GM18508 (cell line): ENCODE results near the gene LMO7.
"Not testable (repeated sequence)": the region's sequence is repeated elsewhere in the genome, so short reads cannot be mapped to it uniquely, and the experiment has no call there.

ENCODE experiments used
- ATAC-seq: cut with Tn5 transposase; IDR thresholded peaks from one replicate; pipeline ENCODE4 v1.9.1; 2021; ENCODE audit warnings: moderate number of reproducible peaks; ENCODE audit not compliant: insufficient read depth, unreplicated experiment

LMO7 gene

DNA sequence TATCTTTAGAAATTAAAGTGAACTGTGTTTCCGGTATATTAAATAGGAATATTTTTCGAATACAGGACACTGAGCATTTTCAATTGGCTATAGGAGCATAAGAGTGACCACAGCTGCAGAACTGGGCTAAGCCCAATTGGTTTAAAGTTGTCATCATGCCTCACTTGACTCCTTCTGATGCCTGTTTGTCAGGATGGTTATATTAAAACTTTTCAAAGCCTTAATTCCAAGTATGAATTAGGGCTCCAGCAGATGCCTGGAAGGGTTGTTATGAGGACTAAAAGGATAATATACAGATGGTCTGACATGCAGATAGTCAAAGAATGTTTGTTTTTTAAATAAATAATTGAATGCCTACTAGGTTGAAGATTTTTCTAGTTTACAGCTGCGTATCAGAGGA lies 100.0 kb downstream of the LMO7 start:
- ATAC-seq: no peak

DNA sequence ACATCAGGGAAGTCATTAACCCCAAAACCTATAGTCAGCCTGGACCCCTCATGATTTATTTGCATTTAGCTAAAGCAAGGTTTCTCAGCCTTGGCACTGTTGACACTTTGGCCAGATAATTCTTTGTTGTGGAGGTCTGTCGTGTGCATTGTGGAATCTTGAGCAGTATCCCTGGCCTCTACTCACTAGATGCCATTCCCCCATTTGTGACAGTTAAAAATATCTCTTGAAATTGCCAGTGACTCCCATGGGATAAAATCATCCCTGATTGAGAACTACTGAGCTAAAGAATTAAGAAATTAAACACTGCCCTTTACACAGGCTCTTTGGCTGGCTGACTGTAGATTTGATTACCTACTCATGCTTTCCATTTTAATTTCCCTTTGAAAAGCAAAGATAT lies 102.7 kb downstream of the LMO7 start:
- no peak for ATAC-seq

DNA sequence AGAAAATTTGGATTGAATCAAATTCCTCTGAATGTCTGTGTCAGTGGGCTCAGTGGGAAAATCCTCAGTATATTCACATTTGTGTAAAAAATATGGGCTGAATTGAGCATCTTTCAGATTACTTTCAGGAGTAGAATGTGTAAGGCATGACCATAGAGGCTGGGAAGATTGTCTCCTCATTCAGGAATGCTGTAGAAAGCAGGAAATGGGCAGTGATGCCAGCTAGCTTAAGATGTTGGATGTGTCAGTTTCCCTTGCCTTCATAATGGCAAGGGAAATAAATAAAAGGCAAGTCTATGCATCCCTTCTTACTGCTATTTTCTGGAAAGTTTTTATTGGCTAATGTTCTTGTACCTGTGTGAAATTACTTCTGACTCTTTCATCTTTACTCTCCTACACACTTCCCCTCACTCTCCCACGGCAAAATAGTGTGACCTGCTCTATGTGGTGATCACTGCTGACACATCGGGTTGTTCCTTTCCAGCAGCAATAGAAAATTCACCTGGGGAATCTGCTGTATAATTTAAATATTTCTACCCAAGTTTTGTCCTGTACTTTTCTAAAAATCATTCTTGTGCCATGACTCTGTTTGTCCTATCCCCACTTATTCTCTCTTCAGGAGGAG lies 103.2 kb downstream of the LMO7 start:
- no peak for ATAC-seq

DNA sequence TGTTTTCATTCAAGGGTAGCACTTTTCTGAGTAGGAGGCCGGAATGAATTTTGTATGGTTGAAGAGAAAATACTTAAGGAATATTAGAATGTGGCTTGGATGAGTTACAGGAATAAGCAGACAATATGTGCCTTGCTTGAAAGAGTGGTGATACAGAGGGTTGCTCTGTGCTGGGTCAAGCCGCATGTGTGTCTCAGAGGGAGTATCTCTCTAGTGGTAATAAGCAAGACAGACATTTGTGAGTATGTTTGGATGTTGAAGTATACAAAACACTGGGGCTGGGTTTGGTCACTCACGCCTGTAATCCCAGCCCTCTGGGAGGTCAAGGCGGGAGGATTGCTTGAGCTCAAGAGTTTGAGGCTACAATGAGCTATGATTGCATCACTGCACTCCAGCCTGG lies 103.9 kb downstream of the LMO7 start:
- ATAC-seq: no peak

DNA sequence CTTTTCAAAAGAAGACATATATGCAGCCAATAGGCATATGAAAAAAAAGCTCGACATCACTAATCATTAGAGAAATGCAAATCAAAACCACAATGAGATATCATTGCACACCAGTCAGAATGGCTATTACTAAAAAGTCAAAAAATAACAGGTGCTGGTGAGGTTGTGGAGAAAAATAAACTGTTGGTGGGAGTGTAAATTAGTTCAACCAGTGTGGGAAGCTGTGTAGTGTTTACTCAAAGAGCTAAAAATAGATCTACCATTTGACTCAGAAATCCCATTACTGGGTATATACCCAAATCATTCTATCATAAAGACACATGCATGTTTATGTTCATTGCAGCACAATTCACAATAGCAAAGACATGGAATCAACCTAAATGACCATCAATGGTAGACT lies 106.9 kb downstream of the LMO7 start:
- ATAC-seq: not testable (repeated sequence)

DNA sequence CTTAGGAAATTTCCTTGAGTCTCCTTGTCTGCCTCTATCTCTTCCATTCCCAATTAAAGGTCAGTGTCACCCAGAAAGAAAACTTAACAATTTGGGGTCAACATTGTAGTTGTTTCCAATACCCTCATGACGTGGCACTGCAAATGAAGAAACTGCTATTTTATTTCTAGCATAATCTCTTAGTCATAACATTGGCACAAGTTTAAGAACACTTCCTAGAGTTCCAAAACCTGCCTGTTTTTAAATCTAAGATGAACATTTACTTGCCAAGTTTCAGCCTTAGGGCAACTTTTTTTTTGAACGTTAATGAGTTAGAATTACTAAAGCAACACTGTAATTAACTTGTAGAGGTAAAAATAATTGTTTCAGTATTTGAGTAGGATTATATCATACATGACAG lies 108.0 kb downstream of the LMO7 start:
- no peak for ATAC-seq

DNA sequence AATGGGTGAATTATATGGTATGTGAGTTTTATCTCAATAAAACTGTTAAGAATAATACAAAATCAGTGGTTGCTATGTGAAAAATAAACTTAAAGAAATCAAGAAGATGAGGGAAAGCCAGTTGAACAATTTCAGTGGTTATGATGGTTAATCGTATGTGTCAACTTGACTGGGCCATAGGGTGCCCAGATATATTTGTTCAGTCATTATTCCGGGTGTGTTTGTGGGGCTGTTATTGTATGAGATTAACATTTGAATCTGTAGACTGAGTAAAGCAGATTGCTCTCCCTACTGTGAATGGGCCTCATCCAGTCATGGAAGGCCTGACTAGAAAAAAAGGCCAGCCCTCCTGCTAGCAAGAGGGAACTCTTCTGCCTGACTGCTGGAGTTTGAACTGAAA lies 109.3 kb downstream of the LMO7 start:
- no peak for ATAC-seq

DNA sequence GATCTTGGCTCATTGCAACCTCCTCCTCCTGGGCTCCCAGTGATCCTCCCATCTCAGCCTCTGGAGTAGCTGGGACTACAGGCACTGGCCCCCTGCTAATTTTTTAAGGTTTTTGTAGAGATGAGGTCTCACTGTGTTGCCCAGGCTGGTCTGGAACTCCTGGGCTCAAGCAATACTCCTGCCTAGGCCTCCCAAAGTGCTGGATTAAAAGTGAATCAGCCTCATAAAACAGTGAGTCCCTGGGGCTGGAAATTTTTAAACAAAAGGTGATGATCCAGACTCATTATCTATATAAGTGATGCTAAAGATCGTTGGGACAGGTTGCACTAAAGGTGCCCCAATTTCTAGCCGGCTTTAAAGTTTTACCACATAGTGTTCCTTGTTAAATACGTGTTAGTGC lies 112.7 kb downstream of the LMO7 start:
- no peak for ATAC-seq

DNA sequence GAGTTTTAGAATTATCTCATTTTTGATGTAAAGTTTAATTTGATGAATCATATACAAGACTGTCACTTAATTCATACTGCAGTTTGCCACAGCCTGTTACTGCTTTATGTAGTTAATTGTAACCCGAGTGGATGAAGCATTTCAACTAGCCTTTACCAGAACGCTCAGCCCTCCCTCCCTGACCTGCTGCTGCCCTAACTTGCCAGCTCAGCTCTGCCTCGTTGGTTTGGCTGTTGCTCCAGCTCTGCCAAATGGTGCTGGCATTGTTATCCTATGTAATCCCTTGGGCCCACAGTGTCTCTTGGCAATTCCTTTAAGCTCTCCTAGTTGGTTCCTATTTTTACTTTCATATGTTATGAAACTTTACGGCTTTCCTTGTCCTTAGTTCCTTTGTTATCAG lies 113.3 kb downstream of the LMO7 start:
- no peak for ATAC-seq

DNA sequence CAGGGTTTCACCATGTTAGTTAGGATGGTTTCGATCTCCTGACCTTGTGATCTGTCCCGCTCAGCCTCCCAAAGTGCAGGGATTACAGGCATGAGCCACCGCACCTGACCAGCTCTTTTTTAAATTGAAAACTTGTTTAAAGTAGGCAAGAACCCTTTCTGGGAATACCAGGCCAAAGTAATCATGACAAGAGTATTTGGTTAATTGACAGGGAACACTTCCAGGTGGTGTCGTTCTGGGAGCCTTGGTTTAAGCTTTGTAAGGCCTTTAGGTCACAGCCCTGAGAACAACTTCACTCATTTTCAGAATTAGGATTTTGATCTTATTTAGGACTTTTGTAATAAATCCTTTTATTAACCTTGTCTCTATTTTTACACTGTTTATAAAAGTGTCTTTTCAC lies 115.2 kb downstream of the LMO7 start:
- ATAC-seq: no peak

DNA sequence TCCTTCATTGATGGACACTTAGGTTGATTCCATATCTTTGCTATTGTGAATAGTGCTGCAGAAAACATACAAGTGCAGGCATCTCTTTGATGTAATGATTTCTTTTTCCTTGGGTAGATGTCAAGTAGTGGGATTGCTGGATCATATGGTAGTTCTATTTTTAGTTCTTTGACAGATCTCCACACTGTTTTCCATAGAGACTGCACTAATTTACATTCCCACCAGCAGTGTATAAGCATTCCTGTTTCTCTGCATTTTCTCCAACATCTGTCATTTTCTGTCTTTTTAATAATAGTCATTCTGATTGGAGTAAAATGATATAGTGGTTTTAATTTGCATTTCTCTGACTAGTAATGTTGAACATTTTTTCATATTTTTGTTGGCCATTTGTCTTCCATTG lies 116.7 kb downstream of the LMO7 start:
- no peak for ATAC-seq

DNA sequence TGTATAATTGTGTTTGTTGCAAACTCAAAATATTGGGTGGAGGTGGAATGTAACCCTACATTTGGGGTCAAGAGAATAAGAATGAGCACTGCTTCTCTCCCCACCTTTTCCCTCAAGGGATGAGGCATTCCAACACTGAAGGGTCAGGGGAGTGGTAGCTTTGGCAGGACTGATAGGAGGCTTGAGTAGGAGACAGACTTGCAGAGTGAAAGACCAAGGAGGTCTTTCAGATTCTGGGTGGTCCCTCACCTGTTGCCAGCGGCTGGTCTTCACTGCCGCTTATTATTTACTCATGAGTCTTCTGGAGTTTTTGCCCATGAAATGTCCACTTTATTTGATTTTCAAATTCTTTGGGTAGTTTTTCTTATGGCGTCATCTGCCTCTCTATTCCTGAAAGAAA lies 118.8 kb downstream of the LMO7 start:
- no peak for ATAC-seq

DNA sequence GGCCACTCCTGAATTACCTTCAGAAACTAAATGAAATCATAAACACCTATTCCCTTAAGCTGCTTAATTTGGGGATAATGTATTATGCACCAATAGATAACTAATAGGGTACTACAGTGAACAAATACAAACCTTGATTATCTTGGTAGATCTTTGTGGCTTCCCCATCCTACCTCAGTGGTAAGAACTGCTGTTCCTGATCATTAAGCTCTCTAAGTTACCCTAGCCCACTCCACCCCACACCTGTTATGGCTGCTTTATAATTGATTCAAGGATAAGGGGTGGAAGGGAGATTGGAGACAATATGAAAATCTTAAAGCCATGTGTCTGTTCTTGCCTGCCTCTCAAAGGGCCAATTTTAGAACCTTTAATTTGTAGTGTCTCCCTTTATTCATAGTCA lies 121.2 kb downstream of the LMO7 start:
- no peak for ATAC-seq

DNA sequence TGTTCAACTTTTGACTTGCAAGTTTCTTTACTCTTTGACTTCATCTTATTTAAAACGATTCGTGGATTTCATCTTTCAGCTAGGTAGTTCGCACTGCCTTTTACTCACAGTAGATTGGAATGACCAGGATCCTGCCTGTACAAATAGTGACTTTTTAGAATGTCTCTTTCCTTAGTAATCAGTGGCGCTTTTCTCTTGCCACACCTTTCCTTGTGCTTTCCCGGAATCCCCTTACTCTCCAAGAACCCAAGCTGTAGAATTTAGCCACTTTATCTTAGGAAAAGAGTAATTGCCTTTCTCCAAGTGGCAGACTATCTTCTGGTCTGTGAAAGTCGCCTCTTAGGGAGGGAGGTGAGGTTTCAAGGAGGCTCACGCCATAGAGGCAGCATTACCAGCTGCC lies 123.4 kb downstream of the LMO7 start:
- no peak for ATAC-seq

DNA sequence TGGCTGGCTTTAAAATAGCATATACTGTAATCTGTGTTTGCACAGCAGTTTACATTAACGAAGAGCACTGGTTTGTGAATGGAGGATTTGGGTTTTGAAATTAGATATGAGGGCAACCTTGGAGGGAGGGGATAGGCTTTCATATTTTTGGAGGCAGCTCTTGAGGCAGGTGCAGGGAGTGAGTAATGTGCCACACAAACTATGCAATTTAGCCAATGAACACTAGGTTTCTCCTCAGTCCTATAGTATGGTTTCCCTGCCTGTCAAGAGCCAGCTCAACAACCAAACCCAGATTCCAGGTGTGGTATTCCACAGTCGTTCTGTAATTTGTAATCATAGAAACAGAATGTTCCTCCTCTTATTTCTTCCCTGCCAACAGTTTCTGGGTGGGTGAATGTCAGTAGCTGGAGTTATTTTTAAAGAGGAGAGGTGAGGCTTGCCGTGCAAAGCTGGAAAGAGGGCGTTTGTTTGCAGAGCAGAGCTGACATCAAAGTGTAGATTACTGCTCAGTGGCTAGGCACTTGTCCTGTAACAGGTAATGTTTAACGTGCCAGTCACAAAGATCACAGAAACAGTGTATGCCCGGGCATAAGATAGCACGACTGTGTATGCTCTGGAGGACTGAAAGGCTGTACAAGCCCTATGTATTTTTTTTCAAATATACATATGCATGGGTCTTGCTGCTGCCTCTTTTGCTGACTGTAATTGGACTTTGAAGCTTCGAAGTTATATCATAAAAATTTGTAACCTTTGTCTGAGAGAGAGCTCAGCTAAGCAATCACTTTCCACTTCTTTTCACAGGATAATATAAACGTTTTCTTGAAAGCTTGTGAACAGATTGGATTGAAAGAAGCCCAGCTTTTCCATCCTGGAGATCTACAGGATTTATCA lies 124.2 kb downstream of the LMO7 start:
- ATAC-seq: peak; percentile 49

DNA sequence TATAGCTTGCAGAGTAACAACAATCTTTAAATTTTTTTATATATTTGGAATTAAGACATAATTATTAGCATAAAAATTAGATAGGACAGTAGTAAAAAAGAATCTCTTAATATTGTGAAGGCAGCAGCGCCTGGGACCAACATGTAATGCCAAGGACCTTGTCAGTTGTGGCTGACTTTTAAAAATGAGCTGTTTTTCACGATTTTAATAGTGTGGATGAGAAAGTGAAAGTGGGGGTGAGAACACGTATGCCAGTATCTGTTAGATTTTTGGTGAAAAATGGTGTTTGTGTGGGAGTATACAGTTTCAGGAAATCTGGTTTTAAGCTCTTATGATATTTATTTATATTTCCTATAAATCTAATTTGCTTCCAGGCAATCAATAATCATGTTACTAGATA lies 125.2 kb downstream of the LMO7 start:
- ATAC-seq: no peak

DNA sequence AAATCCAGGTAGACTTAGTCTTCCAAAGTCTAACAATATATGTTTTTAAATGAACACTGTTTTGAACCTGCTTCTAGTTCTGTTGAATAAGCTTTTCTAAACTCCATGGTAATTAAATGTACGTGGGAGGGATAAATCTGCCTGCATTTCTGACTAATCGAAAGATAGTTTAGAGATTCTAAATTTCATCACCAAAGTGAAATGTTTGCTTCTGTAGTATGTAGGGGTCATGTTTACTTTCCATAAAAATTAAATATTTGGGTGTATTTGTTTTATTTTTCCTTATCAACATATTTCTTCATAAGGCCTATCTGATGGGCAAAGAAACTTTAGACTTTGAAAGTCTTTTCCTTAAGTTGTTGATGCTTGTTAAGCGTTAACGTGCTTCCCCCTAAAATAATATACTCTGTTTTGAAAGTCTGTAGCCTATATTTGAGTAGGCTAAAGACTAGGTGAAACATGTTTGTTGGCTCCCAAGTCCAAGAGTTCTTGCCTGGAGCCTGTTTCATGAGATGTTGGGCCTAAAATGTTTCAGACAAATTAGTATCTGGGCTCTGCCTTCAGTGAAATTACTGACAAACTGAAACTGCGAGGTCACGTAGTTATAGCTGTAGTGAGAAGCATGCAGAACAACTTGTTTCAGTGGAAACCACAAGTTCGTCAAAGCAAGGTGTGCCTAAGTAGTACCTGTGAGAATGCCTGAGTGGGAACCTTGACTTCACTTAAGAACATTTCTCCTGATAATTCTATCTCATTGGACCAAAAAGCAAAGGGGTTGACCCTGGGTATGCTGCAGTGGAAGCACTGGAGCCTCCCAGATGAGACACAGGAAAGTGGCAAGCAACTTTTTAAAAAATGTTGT lies 126.2 kb downstream of the LMO7 start:
- ATAC-seq: peak; percentile 90

DNA sequence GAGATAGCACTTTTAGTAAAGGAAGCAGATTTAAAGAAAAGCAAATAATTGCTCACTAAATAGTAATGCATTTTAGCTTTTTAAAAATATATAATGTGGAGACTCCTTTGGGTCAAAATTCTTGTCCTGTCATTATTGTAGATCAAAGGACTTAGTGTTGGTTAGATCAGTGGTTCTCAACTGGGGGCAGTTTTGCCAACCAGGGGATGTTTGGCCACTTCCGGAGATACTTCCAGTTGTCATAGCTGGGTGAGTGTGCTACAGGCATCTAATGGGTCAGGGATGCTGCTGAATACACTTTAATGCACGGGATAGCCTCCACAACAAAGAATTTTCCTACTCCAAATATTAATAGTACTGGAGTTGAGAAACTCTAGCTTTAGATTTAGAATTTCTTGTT lies 126.8 kb downstream of the LMO7 start:
- no peak for ATAC-seq

DNA sequence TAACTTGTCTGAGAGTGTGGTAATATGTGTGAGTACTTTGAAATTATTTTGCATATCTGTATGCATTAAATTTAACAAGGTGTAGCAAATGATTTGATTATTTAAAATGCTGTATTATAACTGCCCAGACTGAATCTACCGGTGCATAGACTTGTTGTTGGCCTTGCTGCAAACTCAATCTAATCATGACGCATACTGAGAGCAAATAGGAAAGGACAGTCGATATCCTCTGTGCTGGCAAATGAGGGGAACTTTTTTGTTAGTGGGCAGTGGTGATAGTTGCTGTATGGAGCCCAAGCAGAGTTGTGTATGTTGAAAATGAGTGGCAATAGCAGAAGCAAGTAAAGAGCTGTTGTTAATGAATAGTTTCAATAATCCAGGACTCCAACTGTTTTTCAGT lies 127.4 kb downstream of the LMO7 start:
- no peak for ATAC-seq

DNA sequence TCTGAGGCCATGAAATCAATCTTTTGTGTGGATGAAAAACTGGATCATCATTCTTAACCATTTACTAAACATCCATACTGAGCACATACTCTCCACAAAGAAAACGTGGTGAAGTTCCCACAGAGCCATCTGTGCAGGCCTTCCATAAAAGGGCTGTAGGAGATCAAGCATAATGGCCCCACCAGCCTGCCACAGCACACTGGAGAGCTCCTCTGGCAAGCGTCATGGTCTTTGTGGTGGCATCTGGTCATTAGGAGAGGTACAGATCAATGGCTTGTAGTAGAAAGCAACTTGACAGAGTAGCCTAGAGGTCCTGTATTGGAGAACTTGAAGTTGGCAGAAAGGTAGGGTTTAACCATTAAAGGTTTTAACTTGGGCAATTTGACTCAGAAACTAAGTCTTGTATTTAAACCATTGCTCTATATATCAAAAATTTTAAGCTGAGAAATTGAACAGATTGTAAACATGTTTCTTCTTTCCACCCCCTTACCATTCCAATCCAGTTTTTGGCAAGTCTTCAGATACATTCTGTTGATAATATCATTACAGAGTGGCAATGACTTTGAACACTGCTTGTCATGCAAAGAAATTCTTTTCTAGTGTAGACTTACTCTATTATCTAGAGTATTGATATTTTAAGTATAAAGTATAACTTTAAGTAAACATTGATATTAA lies 128.3 kb downstream of the LMO7 start:
- ATAC-seq: no peak

DNA sequence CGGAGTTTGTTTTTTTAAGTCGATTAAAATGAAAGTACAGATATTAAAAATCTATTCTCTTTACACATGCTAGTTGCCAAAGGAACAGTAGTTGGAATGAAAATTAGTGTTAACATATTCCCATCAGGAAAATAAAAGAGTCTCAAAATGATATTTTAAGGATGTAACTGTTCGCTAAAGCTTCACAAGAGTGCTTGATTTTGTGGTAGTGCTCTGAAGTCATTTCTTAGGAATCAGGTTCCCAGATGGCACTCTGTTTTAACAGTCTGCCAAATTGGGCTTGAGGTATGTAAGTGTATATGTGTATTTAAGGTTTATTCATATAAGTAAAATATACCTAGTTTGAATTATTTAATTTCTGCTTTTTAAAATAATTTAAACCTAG lies 128.8 kb downstream of the LMO7 start:
- ATAC-seq: no peak
